Hematopoietic multipotent progenitor cell treated with erythropoietin and hydrocortisone succinate and interleukin-3 and kit ligand, for 4 days (in vitro differentiated cells): ENCODE measurements around the gene NACA.

Source experiments
- DNase-seq: peaks from one replicate; pipeline ENCODE4 v3.0.0-alpha.2; 2015

NACA gene

DNA sequence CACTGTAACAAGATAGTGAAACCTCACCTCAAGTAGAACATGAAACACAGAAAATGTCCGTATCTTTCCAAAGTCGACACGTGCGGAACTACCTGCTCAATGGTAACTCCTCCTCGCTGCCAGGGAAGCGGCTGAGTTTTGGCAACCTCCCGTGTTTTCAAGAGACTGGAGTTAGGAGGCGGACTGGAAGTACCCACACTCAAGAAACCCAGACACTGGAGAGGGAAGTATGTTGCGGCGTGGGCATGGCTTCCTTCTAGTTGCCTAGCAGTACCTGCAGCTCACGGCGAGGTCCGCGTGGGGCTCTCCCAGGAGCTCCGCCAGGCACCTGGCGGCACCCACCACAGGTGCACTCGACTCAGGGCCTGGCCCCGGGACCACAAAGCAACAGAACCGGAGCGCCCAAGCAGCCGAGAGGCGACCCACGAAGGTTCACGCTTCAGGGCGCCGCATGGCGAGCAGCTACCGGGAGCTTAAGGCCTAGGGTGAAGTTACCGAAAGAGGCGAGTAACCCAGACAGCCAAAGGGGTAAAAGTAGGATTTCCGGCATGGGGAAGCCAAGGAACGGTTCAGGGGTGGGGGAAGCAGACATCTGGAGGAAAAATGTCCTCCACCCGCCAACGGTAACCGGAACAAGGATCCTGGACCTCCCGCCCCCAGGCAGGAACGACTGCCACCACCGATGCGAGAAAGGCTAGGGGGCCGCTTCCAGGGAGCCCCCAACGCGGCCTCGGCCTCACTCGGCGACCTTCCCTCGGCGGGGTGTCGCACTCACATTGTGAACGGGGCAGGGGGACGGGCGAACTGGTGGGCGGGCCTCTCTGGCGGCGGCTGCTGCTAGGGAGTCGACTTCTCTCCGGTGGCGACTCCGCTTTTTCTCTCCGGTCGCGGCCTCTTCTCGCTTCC lies 37.6 kb downstream of the NACA start:
- DNase-seq, result peak; percentile 69

- no peak for DNase-seq
Measured at GRCh38 chr12:56684745-56685359, 40.2 kb downstream of the NACA start.

GRCh38 chr12:56682323-56682722 lies 42.8 kb downstream of the NACA start:
- DNase-seq, result no peak

DNA sequence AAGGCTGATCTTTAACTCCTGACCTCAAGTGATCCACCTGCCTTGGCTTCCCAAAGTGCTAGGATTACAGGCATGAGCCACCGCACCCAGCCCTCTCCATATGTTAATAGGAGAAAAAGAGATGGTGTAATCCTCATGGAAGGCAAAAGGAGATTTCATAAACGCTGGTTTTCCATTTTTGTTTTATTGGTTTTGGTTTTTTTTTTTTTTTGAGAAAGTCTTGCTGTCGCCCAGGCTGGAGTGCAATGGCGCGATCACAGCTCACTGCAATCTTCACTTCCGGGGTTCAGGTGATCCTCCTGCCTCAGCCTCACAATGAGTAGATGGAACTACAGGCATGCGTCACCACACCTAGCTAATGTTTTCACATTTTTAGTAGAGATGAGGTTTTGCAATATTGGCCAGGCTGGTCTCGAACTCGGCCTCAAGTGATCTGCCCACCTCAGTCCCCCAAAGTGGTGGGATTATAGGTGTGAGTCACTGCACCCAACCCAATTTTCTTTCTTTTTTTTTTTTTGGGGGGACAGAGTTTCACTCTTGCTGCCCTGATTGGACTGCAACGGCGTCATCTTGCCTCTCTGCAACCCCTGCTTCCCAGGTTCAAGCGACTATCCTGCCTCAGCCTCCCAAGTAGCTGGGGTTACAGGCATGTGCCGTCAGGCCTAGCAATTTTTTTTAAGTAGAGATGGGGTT lies 45.1 kb downstream of the NACA start:
- DNase-seq, result no peak

- DNase-seq, result no peak
Measured at GRCh38 chr12:56678852-56679251, 46.2 kb downstream of the NACA start.

GRCh38 chr12:56677680-56678079 lies 47.4 kb downstream of the NACA start:
- DNase-seq, result no peak

DNA sequence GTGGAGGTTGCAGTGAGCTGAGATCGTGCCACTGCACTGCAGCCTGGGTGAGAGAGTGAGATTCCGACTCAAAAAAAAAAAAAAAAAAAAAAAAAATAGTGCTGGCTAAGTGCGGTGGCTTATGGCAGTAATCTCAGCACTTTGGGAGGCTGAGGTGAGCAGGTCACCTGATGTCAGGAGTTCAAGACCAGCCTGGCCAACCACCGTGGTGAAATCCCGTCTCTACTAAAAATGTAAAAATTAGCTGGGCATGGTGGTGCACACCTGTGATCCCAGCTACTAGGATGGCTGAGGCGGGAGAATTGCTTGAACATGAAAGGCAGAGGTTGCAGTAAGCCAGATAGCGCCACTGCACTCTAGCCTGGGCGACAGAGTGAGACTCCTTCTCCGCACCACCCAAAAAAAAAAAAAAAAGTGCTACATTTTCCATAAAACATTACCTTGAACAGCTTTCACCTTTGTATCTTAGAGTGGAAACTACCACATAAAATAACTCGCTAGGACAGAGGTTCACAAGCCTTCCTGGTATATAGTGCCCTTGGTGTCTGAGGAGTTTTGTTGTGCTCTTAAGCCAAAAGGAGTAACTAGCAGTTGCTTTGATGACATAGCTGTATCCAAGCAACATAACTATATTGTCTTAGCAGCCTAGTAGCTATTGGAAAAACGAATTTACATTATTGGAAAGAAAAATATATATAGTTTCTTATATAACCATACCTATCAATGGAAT lies 48.1 kb downstream of the NACA start:
- DNase-seq, result no peak

GRCh38 chr12:56671608-56672007 lies 53.5 kb downstream of the NACA start:
- no peak for DNase-seq

DNA sequence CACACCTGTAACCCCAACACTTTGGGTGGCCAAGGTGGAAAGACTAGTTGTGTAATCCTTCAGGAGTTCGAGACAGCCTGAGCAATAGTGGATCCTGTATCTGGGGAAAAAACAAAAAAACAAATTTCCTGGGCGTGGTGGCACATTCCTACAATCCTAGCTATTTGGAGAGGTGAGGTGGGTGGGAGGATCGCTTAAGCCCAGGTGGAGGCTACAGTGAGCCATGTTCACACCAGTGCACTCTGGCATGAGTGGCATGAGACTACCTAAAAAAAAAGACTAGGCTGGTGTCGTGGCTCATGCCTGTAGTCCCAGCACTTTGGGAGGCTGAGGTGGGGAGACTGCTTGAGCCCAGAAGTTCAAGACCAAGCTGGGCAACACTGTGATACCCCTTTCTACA lies 54.3 kb downstream of the NACA start:
- DNase-seq, result no peak

GRCh38 chr12:56668197-56668457 lies 57.0 kb downstream of the NACA start:
- DNase-seq, result no peak
